HepG2 (cell line): ENCODE data around the gene MAST1. TPM values are rescaled to one million over a fixed set of nuclear protein-coding genes. Genes with fewer than 3 reads are reported as not detected.

ENCODE experiments used
- ATF1 ChIP-seq: IDR thresholded peaks from 2 replicates; pipeline ENCODE4 v1.6.1; 2016; ENCODE audit warnings: mild to moderate bottlenecking, control low read depth
- BRCA1 ChIP-seq: sonication (generic); formaldehyde crosslinking; IDR thresholded peaks from 2 replicates; pipeline ENCODE4 v1.4.0; 2020; ENCODE audit warnings: missing genetic modification reagents
- FOXO1 ChIP-seq: sonication (generic); formaldehyde crosslinking; IDR thresholded peaks from 2 replicates; pipeline ENCODE4 v1.4.0; 2020; ENCODE audit warnings: missing genetic modification reagents
- KAT8 ChIP-seq: IDR thresholded peaks from 2 replicates; pipeline ENCODE4 v1.6.1; 2016; ENCODE audit warnings: missing genetic modification reagents, missing compliant biosample characterization
- MAF1 ChIP-seq: sonication (generic); formaldehyde crosslinking; IDR thresholded peaks from 2 replicates; pipeline ENCODE4 v1.5.0; 2020; ENCODE audit warnings: missing genetic modification reagents, borderline replicate concordance
- NFE2 ChIP-seq: sonication (generic); formaldehyde crosslinking; IDR thresholded peaks from 2 replicates; pipeline ENCODE4 v1.4.0; 2020; ENCODE audit warnings: missing genetic modification reagents
- RFX5 ChIP-seq: IDR thresholded peaks from 2 replicates; pipeline ENCODE4 v1.6.1; 2011; ENCODE audit warnings: low read depth, low read length, improper control_type of control experiment
- RNF2 ChIP-seq: fragments of 450-650 bp; conservative IDR thresholded peaks from 2 replicates; pipeline ENCODE4 v1.6.1; 2016; ENCODE audit warnings: low read depth
- SAP130 ChIP-seq: IDR thresholded peaks from 2 replicates; pipeline ENCODE4 v1.6.1; 2016; ENCODE audit warnings: low read depth
- TBX2 ChIP-seq: sonication (generic); formaldehyde crosslinking; IDR thresholded peaks from 2 replicates; pipeline ENCODE4 v1.5.0; 2020; ENCODE audit warnings: missing genetic modification reagents, mild to moderate bottlenecking, borderline replicate concordance
- TEAD3 ChIP-seq: optimal IDR thresholded peaks from 2 replicates; pipeline ENCODE3; 2016; ENCODE audit warnings: borderline replicate concordance
- ZEB1 ChIP-seq: IDR thresholded peaks from 2 replicates; pipeline ENCODE4 v1.6.1; 2012; ENCODE audit warnings: mild to moderate bottlenecking, low read depth, inconsistent platforms; ENCODE audit not compliant: insufficient replicate concordance
- ZNF24 ChIP-seq: fragments of 450-650 bp; IDR thresholded peaks from 2 replicates; pipeline ENCODE4 v1.6.1; 2017; ENCODE audit warnings: antibody characterized with exemption, mild to moderate bottlenecking
- ZNF564 ChIP-seq: sonication (generic); formaldehyde crosslinking; IDR thresholded peaks from 2 replicates; pipeline ENCODE4 v1.8.1; 2023; ENCODE audit warnings: mild to moderate bottlenecking, missing genetic modification reagents
- polyA plus RNA-seq, 8 experiments: library from polyadenylated mRNA; depleted of rRNA in 3 of 8; stranded (reverse) in 7 of 8; unstranded in 1 of 8; fragments of >200 nt; fragmentation: Illumina TruSeq in 4 of 8; extraction: Trizol in 4 of 8; gene quantifications; 2 replicates each; pipeline versions ENCODE4 v1.2.1 to v1.2.3, GENCODE V29; 2011 to 2016; ENCODE audit warnings: low read depth in 4 of 8, missing spikeins in 1 of 8, mixed read lengths in 1 of 8; ENCODE audit not compliant: insufficient read depth in 1 of 8
- total RNA-seq, 5 experiments: library from RNA; depleted of rRNA; stranded (reverse); fragments of >200 nt; fragmentation: Illumina TruSeq; extraction: Trizol; gene quantifications; 2 replicates each; pipeline ENCODE4 v1.2.3, GENCODE V29; 2016; ENCODE audit warnings: low read depth in 1 of 5
- TF ChIP-seq, protein P1 (sequence below): sonication (generic); formaldehyde crosslinking; conservative IDR thresholded peaks from 2 replicates; pipeline ENCODE4 v1.8.0; 2022; ENCODE audit warnings: missing genetic modification reagents
- TF ChIP-seq, protein P2 (sequence below): sonication (generic); formaldehyde crosslinking; IDR thresholded peaks from 2 replicates; pipeline ENCODE4 v1.4.0; 2020; ENCODE audit warnings: mild to moderate bottlenecking, low read depth, missing genetic modification reagents
- TF ChIP-seq, protein P3 (sequence below): sonication (generic); formaldehyde crosslinking; IDR thresholded peaks from 2 replicates; pipeline ENCODE4 v1.5.1; 2020; ENCODE audit warnings: missing genetic modification reagents, mild to moderate bottlenecking, borderline replicate concordance
- TF ChIP-seq, protein P4 (sequence below): sonication (generic); formaldehyde crosslinking; IDR thresholded peaks from 2 replicates; pipeline ENCODE4 v1.4.0; 2020; ENCODE audit warnings: missing genetic modification reagents
- TF ChIP-seq, protein P5 (sequence below): sonication (generic); formaldehyde crosslinking; conservative IDR thresholded peaks from 2 replicates; pipeline ENCODE4 v1.4.0; 2020; ENCODE audit warnings: missing genetic modification reagents
- TF ChIP-seq, protein P6 (sequence below): sonication (generic); formaldehyde crosslinking; IDR thresholded peaks from 2 replicates; pipeline ENCODE4 v1.8.1; 2023; ENCODE audit warnings: missing genetic modification reagents, mild to moderate bottlenecking, borderline replicate concordance

The MAST1 gene
- total and polyA plus RNA-seq, 2 of the 13 experiments (the other 11 are each of a cell fraction or from before 2014, with no cell fraction given): 0.73 to 4.7 TPM

DNA sequence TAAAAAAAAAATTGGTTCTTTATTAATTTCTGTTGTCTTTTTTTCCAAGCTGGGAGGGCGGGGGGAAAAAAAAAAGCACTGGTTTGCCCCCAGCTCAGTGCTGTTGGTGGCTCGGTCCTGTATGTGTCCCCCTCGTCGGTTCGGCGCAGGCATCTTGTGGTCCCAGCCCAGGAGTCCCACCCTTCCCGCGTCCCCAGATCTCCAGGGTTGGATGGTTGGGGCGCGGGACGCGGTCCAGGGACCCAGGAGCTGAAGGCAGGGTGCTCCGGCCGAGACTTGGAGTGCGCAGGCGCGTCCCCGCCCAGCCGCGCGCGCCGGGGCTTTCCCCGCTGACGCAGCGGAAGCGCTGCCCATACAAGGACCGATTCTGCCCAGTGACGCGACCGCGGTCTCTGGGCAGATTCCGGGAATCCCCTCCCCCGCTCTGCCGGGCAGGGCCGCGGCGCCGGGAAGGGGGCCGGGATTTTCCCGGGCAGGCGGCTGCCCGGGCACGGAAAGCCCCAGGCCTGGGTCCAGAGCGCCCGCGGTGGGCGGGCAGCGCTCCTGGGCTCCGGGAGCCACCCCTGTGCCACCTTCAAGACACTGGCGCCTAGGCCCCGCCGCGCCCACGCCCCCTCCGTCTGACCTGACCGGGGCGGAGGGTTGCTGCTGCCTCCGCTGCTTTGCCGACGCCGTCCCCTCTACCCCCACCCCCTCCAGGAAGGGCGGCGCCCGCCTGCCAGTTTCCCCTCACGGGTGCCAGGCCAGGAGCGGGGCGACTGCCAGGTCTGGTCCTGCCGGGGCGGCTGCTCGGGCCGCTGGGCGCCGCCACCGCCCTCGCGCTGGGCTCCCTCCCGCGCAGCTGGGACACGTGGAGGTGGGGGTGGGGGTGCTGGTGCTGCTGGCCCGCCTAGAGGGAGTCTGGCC, 44.8 kb upstream of the MAST1 start (continued):
- TF ChIP-seq, protein P1, sequence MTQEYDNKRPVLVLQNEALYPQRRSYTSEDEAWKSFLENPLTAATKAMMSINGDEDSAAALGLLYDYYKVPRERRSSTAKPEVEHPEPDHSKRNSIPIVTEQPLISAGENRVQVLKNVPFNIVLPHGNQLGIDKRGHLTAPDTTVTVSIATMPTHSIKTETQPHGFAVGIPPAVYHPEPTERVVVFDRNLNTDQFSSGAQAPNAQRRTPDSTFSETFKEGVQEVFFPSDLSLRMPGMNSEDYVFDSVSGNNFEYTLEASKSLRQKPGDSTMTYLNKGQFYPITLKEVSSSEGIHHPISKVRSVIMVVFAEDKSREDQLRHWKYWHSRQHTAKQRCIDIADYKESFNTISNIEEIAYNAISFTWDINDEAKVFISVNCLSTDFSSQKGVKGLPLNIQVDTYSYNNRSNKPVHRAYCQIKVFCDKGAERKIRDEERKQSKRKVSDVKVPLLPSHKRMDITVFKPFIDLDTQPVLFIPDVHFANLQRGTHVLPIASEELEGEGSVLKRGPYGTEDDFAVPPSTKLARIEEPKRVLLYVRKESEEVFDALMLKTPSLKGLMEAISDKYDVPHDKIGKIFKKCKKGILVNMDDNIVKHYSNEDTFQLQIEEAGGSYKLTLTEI (CRISPR knock-in tag): no peak
- TF ChIP-seq ZNF24: no peak
- TF ChIP-seq, protein P2, sequence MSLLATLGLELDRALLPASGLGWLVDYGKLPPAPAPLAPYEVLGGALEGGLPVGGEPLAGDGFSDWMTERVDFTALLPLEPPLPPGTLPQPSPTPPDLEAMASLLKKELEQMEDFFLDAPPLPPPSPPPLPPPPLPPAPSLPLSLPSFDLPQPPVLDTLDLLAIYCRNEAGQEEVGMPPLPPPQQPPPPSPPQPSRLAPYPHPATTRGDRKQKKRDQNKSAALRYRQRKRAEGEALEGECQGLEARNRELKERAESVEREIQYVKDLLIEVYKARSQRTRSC (CRISPR knock-in tag): no peak
- peak; percentile 96 for TF ChIP-seq RFX5
- TF ChIP-seq, protein P3, sequence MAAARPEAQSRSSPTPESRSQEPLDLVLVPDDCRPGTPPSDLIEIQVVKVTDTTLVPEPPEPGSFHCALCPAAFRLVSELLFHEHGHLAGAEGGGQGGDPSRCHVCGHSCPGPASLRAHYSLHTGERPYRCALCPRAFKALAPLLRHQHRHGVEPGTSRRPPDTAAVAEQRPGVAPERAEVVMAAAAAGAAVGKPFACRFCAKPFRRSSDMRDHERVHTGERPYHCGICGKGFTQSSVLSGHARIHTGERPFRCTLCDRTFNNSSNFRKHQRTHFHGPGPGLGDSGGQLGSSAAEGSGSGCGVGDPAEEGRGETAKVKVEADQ (CRISPR knock-in tag): no peak
- TF ChIP-seq BRCA1 (CRISPR knock-in tag): no peak
- no peak for TF ChIP-seq NFE2 (CRISPR knock-in tag)
- TF ChIP-seq, protein P4, sequence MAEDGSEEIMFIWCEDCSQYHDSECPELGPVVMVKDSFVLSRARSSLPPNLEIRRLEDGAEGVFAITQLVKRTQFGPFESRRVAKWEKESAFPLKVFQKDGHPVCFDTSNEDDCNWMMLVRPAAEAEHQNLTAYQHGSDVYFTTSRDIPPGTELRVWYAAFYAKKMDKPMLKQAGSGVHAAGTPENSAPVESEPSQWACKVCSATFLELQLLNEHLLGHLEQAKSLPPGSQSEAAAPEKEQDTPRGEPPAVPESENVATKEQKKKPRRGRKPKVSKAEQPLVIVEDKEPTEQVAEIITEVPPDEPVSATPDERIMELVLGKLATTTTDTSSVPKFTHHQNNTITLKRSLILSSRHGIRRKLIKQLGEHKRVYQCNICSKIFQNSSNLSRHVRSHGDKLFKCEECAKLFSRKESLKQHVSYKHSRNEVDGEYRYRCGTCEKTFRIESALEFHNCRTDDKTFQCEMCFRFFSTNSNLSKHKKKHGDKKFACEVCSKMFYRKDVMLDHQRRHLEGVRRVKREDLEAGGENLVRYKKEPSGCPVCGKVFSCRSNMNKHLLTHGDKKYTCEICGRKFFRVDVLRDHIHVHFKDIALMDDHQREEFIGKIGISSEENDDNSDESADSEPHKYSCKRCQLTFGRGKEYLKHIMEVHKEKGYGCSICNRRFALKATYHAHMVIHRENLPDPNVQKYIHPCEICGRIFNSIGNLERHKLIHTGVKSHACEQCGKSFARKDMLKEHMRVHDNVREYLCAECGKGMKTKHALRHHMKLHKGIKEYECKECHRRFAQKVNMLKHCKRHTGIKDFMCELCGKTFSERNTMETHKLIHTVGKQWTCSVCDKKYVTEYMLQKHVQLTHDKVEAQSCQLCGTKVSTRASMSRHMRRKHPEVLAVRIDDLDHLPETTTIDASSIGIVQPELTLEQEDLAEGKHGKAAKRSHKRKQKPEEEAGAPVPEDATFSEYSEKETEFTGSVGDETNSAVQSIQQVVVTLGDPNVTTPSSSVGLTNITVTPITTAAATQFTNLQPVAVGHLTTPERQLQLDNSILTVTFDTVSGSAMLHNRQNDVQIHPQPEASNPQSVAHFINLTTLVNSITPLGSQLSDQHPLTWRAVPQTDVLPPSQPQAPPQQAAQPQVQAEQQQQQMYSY (CRISPR knock-in tag): no peak
- TF ChIP-seq FOXO1 (CRISPR knock-in tag): no peak
- TF ChIP-seq TBX2: peak; percentile 61; the same call in 1 of the 2 replicates
- no peak for TF ChIP-seq ZNF564
- TF ChIP-seq, protein P5, sequence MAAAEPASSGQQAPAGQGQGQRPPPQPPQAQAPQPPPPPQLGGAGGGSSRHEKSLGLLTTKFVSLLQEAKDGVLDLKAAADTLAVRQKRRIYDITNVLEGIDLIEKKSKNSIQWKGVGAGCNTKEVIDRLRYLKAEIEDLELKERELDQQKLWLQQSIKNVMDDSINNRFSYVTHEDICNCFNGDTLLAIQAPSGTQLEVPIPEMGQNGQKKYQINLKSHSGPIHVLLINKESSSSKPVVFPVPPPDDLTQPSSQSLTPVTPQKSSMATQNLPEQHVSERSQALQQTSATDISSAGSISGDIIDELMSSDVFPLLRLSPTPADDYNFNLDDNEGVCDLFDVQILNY (CRISPR knock-in tag): no peak
- no peak for TF ChIP-seq ZEB1
- TF ChIP-seq MAF1 (CRISPR knock-in tag): no peak
- peak; percentile 80 for TF ChIP-seq ATF1
- TF ChIP-seq RNF2: no peak; the same call in 1 of the 2 replicates
- peak; percentile 55 for TF ChIP-seq TEAD3 (CRISPR knock-in tag)
- peak; percentile 50; the same call in 1 of the 2 replicates for TF ChIP-seq KAT8 (CRISPR knock-in tag)
- TF ChIP-seq, protein P6, sequence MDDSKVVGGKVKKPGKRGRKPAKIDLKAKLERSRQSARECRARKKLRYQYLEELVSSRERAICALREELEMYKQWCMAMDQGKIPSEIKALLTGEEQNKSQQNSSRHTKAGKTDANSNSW (CRISPR knock-in tag): no peak
- peak; percentile 92 for TF ChIP-seq SAP130 (CRISPR knock-in tag)
